ENCODE results near the gene WDR87.

DNA sequence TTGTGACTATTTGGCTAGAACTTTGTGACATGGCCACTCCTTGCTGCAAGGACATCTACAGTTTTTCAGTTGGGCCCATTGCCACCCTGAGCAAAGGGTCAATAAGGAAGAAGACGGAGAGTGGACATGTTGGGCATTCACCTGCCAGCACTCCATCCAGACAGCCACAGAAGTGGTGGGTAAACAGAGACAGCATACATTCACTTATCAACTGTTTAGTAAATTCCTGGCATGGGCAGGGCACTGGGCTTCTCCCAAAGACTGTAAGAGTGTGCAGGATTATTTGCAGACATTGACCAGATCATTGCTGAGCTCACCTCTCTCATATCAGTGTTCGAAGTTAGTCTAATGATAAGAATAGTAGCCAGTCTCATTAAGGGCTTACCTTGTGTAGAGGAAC is 29.8 kb upstream of the WDR87 start:
- TF ChIP-seq EZH2 (IDR thresholded peaks at IDR 0.05; ENCODE audit: low read depth), result no peak
- TF ChIP-seq, protein P1, sequence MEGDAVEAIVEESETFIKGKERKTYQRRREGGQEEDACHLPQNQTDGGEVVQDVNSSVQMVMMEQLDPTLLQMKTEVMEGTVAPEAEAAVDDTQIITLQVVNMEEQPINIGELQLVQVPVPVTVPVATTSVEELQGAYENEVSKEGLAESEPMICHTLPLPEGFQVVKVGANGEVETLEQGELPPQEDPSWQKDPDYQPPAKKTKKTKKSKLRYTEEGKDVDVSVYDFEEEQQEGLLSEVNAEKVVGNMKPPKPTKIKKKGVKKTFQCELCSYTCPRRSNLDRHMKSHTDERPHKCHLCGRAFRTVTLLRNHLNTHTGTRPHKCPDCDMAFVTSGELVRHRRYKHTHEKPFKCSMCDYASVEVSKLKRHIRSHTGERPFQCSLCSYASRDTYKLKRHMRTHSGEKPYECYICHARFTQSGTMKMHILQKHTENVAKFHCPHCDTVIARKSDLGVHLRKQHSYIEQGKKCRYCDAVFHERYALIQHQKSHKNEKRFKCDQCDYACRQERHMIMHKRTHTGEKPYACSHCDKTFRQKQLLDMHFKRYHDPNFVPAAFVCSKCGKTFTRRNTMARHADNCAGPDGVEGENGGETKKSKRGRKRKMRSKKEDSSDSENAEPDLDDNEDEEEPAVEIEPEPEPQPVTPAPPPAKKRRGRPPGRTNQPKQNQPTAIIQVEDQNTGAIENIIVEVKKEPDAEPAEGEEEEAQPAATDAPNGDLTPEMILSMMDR (conservative IDR thresholded peaks at IDR 0.05), result no peak

Data from PC-9 (cell line).